ENCODE results near the gene RILPL1. TPM values are rescaled to one million over a fixed set of nuclear protein-coding genes. Genes with fewer than 3 reads are reported as not detected.
A peak's percentile ranks its signal among the peaks of the same experiment; 100 is the strongest.
"Not testable (repeated sequence)": the region's sequence is repeated elsewhere in the genome, so short reads cannot be mapped to it uniquely, and the experiment has no call there.

Gene RILPL1
- total RNA-seq, 3 donors from 2014 or later = 2.5 to 17.8 (median 3.0) TPM

DNA sequence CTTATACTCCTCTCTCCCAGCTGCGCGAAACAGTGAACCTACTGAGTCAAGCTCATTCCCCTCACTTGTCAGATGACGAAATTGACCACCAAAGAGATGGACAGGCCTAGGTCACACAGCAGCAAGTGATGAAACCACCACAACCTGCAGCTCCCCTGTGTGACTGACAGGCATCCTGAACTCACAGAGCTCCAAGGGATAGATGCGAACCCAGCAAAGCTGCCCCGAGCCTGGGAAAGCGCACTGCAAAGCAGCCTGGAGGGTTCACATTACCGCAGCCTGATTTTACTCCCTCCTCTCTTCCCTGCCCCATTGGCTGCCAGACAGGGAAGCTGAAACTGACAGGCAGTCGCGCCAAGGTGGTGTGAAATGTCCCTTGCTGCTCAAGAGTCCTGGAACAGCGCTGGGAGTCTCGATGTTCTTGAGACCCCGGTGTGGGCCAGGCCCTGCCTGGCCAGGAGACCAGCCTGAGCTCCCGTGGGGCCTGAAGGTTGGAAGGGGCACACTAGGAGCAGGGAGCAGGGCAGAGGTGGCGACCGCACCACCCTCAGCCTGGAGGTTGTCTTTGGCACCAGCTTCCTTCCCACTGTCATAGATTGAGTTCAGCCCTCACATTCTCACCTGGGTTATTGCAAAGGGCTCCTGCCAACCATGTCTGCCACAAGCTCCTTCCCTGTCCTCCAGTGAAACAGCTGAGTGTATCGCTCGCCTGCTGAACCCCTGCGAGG lies 39.2 kb downstream of the RILPL1 start:
- no peaks in the 10 kb centered on the region for H3K9me3 ChIP-seq
- H3K4me3 ChIP-seq = no peak overlapping the region
- no peaks in the 10 kb centered on the region for H3K4me1 ChIP-seq (ENCODE audit: low read depth)
- intact Hi-C loops (cut with DNase I, micrococcal nuclease) = no loop called here
- ATAC-seq (no peak), DNase-seq (no peak)
- H3K36me3 ChIP-seq (ENCODE audit: low read depth) = no peaks in the 10 kb centered on the region
- TF ChIP-seq, protein P1, sequence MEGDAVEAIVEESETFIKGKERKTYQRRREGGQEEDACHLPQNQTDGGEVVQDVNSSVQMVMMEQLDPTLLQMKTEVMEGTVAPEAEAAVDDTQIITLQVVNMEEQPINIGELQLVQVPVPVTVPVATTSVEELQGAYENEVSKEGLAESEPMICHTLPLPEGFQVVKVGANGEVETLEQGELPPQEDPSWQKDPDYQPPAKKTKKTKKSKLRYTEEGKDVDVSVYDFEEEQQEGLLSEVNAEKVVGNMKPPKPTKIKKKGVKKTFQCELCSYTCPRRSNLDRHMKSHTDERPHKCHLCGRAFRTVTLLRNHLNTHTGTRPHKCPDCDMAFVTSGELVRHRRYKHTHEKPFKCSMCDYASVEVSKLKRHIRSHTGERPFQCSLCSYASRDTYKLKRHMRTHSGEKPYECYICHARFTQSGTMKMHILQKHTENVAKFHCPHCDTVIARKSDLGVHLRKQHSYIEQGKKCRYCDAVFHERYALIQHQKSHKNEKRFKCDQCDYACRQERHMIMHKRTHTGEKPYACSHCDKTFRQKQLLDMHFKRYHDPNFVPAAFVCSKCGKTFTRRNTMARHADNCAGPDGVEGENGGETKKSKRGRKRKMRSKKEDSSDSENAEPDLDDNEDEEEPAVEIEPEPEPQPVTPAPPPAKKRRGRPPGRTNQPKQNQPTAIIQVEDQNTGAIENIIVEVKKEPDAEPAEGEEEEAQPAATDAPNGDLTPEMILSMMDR (IDR thresholded peaks at IDR 0.05) = no peak

DNA sequence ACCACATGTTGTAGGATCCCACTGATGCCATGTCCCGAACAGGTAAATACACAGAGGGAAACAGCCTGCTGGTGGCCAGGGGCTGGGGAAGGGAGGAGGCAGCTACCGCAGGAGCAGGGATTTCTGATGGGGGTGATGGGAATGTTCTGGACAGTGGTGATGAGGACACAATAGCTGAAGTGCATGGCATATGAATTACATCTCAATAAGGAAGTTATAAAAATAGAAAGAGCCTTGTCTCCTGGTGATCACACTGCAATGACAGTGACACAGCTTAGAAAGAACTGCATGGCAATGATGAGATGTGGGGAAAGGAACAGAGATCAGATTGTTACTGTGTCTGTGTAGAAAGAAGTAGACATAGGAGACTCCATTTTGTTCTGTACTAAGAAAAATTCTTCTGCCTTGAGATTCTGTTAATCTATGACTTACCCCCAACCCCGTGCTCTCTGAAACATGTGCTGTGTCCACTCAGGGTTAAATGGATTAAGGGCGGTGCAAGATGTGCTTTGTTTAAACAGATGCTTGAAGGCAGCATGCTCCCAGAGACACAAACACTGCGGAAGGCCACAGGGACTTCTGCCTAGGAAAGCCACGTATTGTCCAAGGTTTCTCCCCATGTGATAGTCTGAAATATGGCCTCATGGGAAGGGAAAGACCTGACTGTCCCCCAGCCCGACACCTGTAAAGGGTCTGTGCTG lies 41.0 kb downstream of the RILPL1 start:
- not testable (repeated sequence) for H3K9me3 ChIP-seq

GRCh38 chr12:123491481-123491880 lies 42.0 kb downstream of the RILPL1 start:
- TF ChIP-seq, protein P1 (IDR thresholded peaks at IDR 0.05) = no peak
- no peaks in the 10 kb centered on the region for H3K9me3 ChIP-seq
- no peaks in the 10 kb centered on the region for H3K4me1 ChIP-seq (ENCODE audit: low read depth)
- intact Hi-C loops (cut with DNase I, micrococcal nuclease) = no loop called here
- ATAC-seq = no peak
- no peak for DNase-seq
- no peak overlapping the region for H3K4me3 ChIP-seq
- no peaks in the 10 kb centered on the region for H3K36me3 ChIP-seq (ENCODE audit: low read depth)

More for the DNA sequence above, 41.0 kb downstream of the RILPL1 start:
- intact Hi-C loops (cut with DNase I, micrococcal nuclease); H3K4me1 ChIP-seq (ENCODE audit: low read depth); DNase-seq; H3K36me3 ChIP-seq (ENCODE audit: low read depth); H3K4me3 ChIP-seq: not testable (repeated sequence)
- ATAC-seq = peak; percentile 88

GRCh38 chr12:123491056-123491455 lies 42.5 kb downstream of the RILPL1 start:
- TF ChIP-seq, protein P1 (IDR thresholded peaks at IDR 0.05) = no peak

DNA sequence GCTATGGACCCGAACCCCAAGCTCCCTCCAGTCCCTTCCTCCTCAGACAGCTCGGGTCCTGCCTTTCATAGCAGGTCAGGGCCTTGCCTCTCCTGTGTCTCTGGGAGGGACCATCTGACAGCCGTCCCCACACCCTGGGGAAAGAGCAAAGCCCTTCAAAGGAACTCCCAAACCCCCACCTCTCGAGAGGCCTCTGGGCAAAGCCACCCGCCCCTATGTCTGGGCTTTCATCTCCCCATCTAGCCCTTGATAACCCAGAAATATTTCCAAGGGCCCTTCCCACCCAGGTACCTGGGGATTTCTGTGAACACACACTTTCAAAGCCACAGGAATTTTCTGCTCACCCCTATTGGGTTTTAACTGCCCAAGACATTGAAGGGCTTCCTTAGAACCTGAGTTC lies 43.4 kb downstream of the RILPL1 start:
- intact Hi-C loops (cut with DNase I, micrococcal nuclease) = no loop called here
- TF ChIP-seq, protein P1 (IDR thresholded peaks at IDR 0.05) = no peak
- ATAC-seq = no peak
- Histone ChIP-seq H3K4me3 (no peak overlapping the region), H3K4me1 (ENCODE audit: low read depth) (no peaks in the 10 kb centered on the region), H3K9me3 (no peaks in the 10 kb centered on the region), H3K36me3 (ENCODE audit: low read depth) (no peaks in the 10 kb centered on the region)
- no peak for DNase-seq

More at GRCh38 chr12:123491056-123491455, 42.5 kb downstream of the RILPL1 start:
- H3K36me3 ChIP-seq (ENCODE audit: low read depth) = no peaks in the 10 kb centered on the region
- intact Hi-C loops (cut with DNase I, micrococcal nuclease) = no loop called here
- ATAC-seq (no peak), DNase-seq (no peak)
- H3K4me1 ChIP-seq (ENCODE audit: low read depth) = no peaks in the 10 kb centered on the region
- no peak overlapping the region for H3K4me3 ChIP-seq
- no peaks in the 10 kb centered on the region for H3K9me3 ChIP-seq

DNA sequence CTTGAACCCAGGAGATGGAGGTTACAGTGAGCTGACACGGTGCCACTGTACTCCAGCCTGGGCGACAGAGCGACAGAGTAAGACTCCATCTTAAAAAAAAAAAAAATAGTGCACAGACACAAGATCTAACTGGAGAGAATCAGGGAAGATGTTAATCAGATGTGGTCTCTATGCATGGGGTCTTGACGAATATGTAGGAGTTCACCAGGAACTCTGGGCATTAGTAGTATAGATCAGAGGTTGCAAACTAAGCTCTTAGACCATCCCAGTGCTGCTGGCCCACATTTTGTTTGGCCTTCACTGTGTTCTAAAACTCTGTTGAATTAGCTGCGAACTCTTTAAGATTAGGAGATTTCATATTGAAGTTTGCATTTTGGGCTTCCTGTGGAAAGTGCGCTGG lies 43.9 kb downstream of the RILPL1 start:
- no peak overlapping the region for H3K4me3 ChIP-seq
- intact Hi-C loops (cut with DNase I, micrococcal nuclease) = no loop called here
- no peak for DNase-seq
- TF ChIP-seq, protein P1 (IDR thresholded peaks at IDR 0.05) = no peak
- no peaks in the 10 kb centered on the region for H3K9me3 ChIP-seq
- H3K36me3 ChIP-seq (ENCODE audit: low read depth) = no peaks in the 10 kb centered on the region
- ATAC-seq = no peak
- H3K4me1 ChIP-seq (ENCODE audit: low read depth) = no peaks in the 10 kb centered on the region

All from mucosa of descending colon (tissue), 3 donors.